BE2C (cell line): Measurements from ENCODE around the gene ACTR8.

Experiments
- DNase-seq: peaks from one replicate; pipeline ENCODE4 v3.0.0-alpha.2; 2020
- H3K27me3 ChIP-seq: fragments of 250-450 bp; sonication (Bioruptor Pico); 2 replicates; pipeline ENCODE4 v1.5.1; 2020; ENCODE audit warnings: mild to moderate bottlenecking
- H3K36me3 ChIP-seq: fragments of 250-450 bp; sonication (Bioruptor Pico); 2 replicates; pipeline ENCODE4 v1.5.1; 2020; ENCODE audit warnings: mild to moderate bottlenecking
- H3K4me1 ChIP-seq: fragments of 250-450 bp; sonication (Bioruptor Pico); 2 replicates; pipeline ENCODE4 v1.5.1; 2020
- H3K4me3 ChIP-seq: 2 replicates; pipeline ENCODE4 v1.5.1; 2011; ENCODE audit warnings: low read depth, low read length
- H3K9me3 ChIP-seq: fragments of 250-450 bp; sonication (Bioruptor Pico); 2 replicates; pipeline ENCODE4 v1.5.1; 2020
- TF ChIP-seq, protein P1 (sequence below): IDR thresholded peaks from 2 replicates; pipeline ENCODE4 v1.5.1; 2012; ENCODE audit warnings: mild to moderate bottlenecking, low read depth, low read length

ACTR8 gene

GRCh38 chr3:53834429-53835095, 47.4 kb downstream of the ACTR8 start:
- Histone ChIP-seq H3K4me3 (no peak overlapping the region), H3K27me3 (no peaks in the 10 kb centered on the region), H3K9me3 (no peaks in the 10 kb centered on the region), H3K36me3 (no peaks in the 10 kb centered on the region), H3K4me1 (no peaks in the 10 kb centered on the region)
- DNase-seq, result no peak
- TF ChIP-seq, protein P1, sequence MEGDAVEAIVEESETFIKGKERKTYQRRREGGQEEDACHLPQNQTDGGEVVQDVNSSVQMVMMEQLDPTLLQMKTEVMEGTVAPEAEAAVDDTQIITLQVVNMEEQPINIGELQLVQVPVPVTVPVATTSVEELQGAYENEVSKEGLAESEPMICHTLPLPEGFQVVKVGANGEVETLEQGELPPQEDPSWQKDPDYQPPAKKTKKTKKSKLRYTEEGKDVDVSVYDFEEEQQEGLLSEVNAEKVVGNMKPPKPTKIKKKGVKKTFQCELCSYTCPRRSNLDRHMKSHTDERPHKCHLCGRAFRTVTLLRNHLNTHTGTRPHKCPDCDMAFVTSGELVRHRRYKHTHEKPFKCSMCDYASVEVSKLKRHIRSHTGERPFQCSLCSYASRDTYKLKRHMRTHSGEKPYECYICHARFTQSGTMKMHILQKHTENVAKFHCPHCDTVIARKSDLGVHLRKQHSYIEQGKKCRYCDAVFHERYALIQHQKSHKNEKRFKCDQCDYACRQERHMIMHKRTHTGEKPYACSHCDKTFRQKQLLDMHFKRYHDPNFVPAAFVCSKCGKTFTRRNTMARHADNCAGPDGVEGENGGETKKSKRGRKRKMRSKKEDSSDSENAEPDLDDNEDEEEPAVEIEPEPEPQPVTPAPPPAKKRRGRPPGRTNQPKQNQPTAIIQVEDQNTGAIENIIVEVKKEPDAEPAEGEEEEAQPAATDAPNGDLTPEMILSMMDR, result no peak

GRCh38 chr3:53833700-53834099, 48.3 kb downstream of the ACTR8 start:
- Histone ChIP-seq H3K4me1 (no peaks in the 10 kb centered on the region), H3K9me3 (no peaks in the 10 kb centered on the region), H3K27me3 (no peaks in the 10 kb centered on the region), H3K4me3 (no peak overlapping the region), H3K36me3 (no peaks in the 10 kb centered on the region)
- no peak for DNase-seq
- TF ChIP-seq, protein P1, result no peak

DNA sequence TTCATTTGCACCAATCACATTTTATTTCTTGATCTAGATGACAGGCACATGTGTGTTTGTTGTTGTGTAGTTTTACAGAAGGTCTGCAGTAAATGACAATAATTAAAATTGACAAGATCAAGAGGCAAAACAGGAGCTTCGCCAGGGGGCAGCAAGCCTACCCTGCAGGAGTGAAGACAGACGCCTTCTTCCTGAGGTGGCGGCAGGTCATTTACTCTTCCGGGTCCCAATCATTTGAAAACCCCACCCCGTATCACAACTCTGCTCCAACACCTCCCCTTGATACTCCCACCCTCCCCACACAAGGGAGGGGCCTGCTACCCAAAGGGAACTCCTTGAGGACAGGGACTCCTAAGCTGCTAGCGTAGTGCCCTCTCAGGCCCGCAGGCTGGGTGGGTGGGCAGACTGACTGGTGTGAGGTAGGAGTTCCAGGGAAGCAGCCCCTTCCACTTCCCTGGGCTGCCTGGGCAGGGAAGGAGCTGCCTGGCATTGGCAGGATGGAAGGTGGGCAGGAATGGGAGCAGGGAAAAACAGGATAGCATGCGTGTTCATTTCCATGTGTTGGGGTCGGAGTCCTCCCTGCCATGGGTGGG, 48.8 kb downstream of the ACTR8 start:
- H3K36me3 ChIP-seq, result no peaks in the 10 kb centered on the region
- H3K9me3 ChIP-seq, result no peaks in the 10 kb centered on the region
- H3K27me3 ChIP-seq, result no peaks in the 10 kb centered on the region
- TF ChIP-seq, protein P1, result no peak
- no peaks in the 10 kb centered on the region for H3K4me1 ChIP-seq
- no peak for DNase-seq
- no peak overlapping the region for H3K4me3 ChIP-seq

DNA sequence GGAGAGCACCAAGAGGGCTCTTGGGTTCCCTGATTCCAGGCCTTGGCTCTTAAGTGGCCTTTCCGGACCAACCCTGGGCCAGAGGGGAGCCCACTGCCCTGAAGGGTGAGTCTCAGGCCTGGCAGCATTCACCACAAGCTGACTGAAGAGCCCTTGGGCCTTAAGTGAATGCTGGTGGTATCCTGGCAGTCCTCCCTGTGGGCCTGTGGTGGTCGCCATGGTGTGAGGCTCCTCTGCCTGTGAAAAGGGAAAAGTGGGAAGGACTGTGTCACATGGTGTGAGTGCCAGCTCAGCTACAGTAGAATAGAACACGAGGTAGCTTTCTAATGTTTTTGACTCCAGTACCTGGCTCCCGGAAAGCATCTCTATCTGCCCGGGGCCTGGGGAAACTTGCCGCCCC, 51.0 kb downstream of the ACTR8 start:
- Histone ChIP-seq H3K27me3 (no peaks in the 10 kb centered on the region), H3K4me1 (no peaks in the 10 kb centered on the region), H3K4me3 (no peak overlapping the region), H3K9me3 (no peaks in the 10 kb centered on the region), H3K36me3 (no peaks in the 10 kb centered on the region)
- no peak for DNase-seq
- TF ChIP-seq, protein P1, result no peak

DNA sequence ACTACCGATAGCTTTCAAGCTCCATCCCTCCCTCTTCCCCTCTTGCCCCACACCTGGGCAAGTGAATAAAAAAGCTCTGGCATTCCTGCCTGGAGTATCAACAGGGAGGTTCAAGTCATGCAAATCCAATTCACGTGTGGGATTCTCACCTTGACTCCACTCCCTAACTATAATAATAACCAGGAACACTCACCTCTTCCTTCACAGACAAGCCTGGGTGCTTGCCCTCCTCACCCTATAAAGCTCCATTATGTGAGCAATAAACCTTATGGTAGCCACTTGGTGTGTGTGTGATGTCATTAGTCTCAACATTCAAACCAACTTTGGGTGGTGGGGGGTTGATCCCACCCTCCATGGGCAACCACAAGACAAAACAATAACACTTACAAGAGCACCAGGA, 52.3 kb downstream of the ACTR8 start:
- DNase-seq, result no peak
- H3K36me3 ChIP-seq, result no peaks in the 10 kb centered on the region
- H3K4me1 ChIP-seq, result no peaks in the 10 kb centered on the region
- H3K9me3 ChIP-seq, result no peaks in the 10 kb centered on the region
- H3K4me3 ChIP-seq, result no peak overlapping the region
- TF ChIP-seq, protein P1, result no peak
- no peaks in the 10 kb centered on the region for H3K27me3 ChIP-seq

GRCh38 chr3:53828581-53828980, 53.4 kb downstream of the ACTR8 start:
- Histone ChIP-seq H3K9me3 (no peaks in the 10 kb centered on the region), H3K4me1 (no peaks in the 10 kb centered on the region), H3K4me3 (no peak overlapping the region), H3K36me3 (no peaks in the 10 kb centered on the region), H3K27me3 (no peaks in the 10 kb centered on the region)
- no peak for DNase-seq
- TF ChIP-seq, protein P1, result no peak
